Measurements from ENCODE around the gene COP1. TPM values are rescaled to one million over a fixed set of nuclear protein-coding genes. Genes with fewer than 3 reads are reported as not detected.

Gene COP1
- total and polyA plus RNA-seq, 12 donors = 17.9 to 55.2 (median 23.6) TPM

DNA sequence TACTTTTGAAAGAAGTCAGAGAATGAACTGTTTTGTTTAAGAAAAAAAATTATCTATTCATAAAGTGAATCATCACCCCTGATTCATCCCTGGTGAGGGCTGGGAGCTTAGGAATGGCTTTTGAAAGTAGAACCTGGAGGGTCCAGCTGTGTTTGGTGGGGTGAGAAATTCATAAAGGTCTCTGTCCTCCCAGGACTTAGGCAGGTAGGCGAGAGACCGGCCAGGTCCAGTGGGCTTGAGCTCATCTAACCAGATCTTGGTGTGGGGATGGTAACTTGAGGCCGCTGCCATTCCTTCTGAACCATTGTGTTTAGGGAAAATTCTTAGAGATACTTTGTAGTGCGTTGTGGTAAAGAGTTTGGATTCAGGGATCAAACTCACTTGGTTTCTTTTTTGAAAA lies 306.9 kb downstream of the COP1 start:
- Histone ChIP-seq H3K36me3 (peaks cover 0 to 8% (median 0%) of the 10 kb centered on the region in 9 donors), H3K4me3 (no peak overlapping the region), H3K27ac (no peak overlapping the region), H3K4me1 (no peaks in the 10 kb centered on the region), H3K9me3 (peaks cover 0 to 6% (median 0%) of the 10 kb centered on the region in 11 donors), H3K27me3 (no peaks in the 10 kb centered on the region)
- 90 to 94% methylated on average over 4 of the region's 4 CpGs for WGBS, 2 donors
- ATAC-seq (no peak), DNase-seq (no peak)
- intact Hi-C loops (cut with DNase I) = no loop called here
- no peak for TF ChIP-seq CTCF (IDR thresholded peaks at IDR 0.05)

- ATAC-seq (no peak), DNase-seq (no peak)
- H3K27ac ChIP-seq = no peak overlapping the region
- no peaks in the 10 kb centered on the region for H3K36me3 ChIP-seq
- H3K4me1 ChIP-seq = no peaks in the 10 kb centered on the region
- WGBS, 2 donors = 89 to 90% methylated on average over 1 of the region's 1 CpG
- H3K4me3 ChIP-seq = no peak overlapping the region
- TF ChIP-seq CTCF (IDR thresholded peaks at IDR 0.05) = no peak
- no peaks in the 10 kb centered on the region for H3K27me3 ChIP-seq
- peaks cover 0 to 4% (median 0%) of the 10 kb centered on the region in 11 donors for H3K9me3 ChIP-seq
- intact Hi-C loops (cut with DNase I) = no loop called here
Measured at GRCh38 chr1:175895966-175896365, 311.1 kb downstream of the COP1 start.

All from heart right ventricle (tissue), 16 donors.